ENCODE measurements around the gene C22orf42. TPM values are rescaled to one million over a fixed set of nuclear protein-coding genes. Genes with fewer than 3 reads are reported as not detected.
"Not testable (repeated sequence)": the region's sequence is repeated elsewhere in the genome, so short reads cannot be mapped to it uniquely, and the experiment has no call there.

The C22orf42 gene
- total RNA-seq, 1 donor from 2014 or later: not detected

GRCh38 chr22:32142600-32142999 lies 16.5 kb downstream of the C22orf42 start:
- Mint-ChIP-seq H3K27ac (ENCODE audit: unreplicated experiment) (no peak overlapping the region), H3K9me3 (ENCODE audit: unreplicated experiment) (peaks cover 2% of the 10 kb centered on the region), H3K4me1 (ENCODE audit: low read depth, unreplicated experiment) (no peaks in the 10 kb centered on the region), H3K36me3 (ENCODE audit: low read depth, unreplicated experiment) (no peaks in the 10 kb centered on the region), H3K27me3 (ENCODE audit: low read depth, unreplicated experiment) (peaks cover 18% of the 10 kb centered on the region), H3K4me3 (ENCODE audit: unreplicated experiment) (no peak overlapping the region)
- Histone ChIP-seq H3K79me2 (ENCODE audit: insufficient read depth, low read length) (no peaks in the 10 kb centered on the region), H3K27me3 (ENCODE audit: insufficient read depth, low read length) (peaks cover 7% of the 10 kb centered on the region), H3K4me2 (ENCODE audit: low read length) (no peak overlapping the region), H3K9ac (ENCODE audit: low read length) (no peak overlapping the region), H3K4me1 (ENCODE audit: insufficient read depth, low read length) (no peaks in the 10 kb centered on the region), H3K36me3 (ENCODE audit: insufficient read depth, low read length) (no peaks in the 10 kb centered on the region), H3K27ac (ENCODE audit: low read depth, low read length) (no peak overlapping the region), H4K20me1 (ENCODE audit: insufficient read depth, low read length) (no peaks in the 10 kb centered on the region), H3K4me3 (ENCODE audit: insufficient read depth, low read depth, low read length) (no peak overlapping the region), H2AFZ (ENCODE audit: low read depth, low read length) (no peak overlapping the region), H3K9me3 (ENCODE audit: insufficient read depth, low read depth, low read length) (no peaks in the 10 kb centered on the region)
- no peak for DNase-seq (ENCODE audit: low read depth)
- no peak for FAIRE-seq
- TF ChIP-seq CTCF (IDR thresholded peaks at IDR 0.05; ENCODE audit: insufficient read depth, low read depth, low read length) (no peak), EZH2 (IDR thresholded peaks at IDR 0.05; ENCODE audit: insufficient read depth, low read length) (no peak)

GRCh38 chr22:32140688-32141087 lies 18.4 kb downstream of the C22orf42 start:
- not testable (repeated sequence) for H3K27ac ChIP-seq (ENCODE audit: low read depth, low read length); H3K36me3 Mint-ChIP-seq (ENCODE audit: low read depth, unreplicated experiment); H3K36me3 ChIP-seq (ENCODE audit: insufficient read depth, low read length); FAIRE-seq; H4K20me1 ChIP-seq (ENCODE audit: insufficient read depth, low read length); H3K4me2 ChIP-seq (ENCODE audit: low read length); H3K9me3 ChIP-seq (ENCODE audit: insufficient read depth, low read depth, low read length); H3K27ac Mint-ChIP-seq (ENCODE audit: unreplicated experiment); H3K27me3 ChIP-seq (ENCODE audit: insufficient read depth, low read length); H3K9ac ChIP-seq (ENCODE audit: low read length); H2AFZ ChIP-seq (ENCODE audit: low read depth, low read length); H3K79me2 ChIP-seq (ENCODE audit: insufficient read depth, low read length); H3K4me1 ChIP-seq (ENCODE audit: insufficient read depth, low read length); H3K4me3 Mint-ChIP-seq (ENCODE audit: unreplicated experiment); H3K9me3 Mint-ChIP-seq (ENCODE audit: unreplicated experiment); DNase-seq (ENCODE audit: low read depth); H3K4me3 ChIP-seq (ENCODE audit: insufficient read depth, low read depth, low read length)
- Mint-ChIP-seq H3K4me1 (ENCODE audit: low read depth, unreplicated experiment) (peaks cover 10% of the 10 kb centered on the region), H3K27me3 (ENCODE audit: low read depth, unreplicated experiment) (peaks cover 18% of the 10 kb centered on the region)

GRCh38 chr22:32138576-32138975 lies 20.5 kb downstream of the C22orf42 start:
- H3K36me3 Mint-ChIP-seq (ENCODE audit: low read depth, unreplicated experiment); H3K4me3 ChIP-seq (ENCODE audit: insufficient read depth, low read depth, low read length); H3K4me2 ChIP-seq (ENCODE audit: low read length); H3K27ac ChIP-seq (ENCODE audit: low read depth, low read length); H3K9me3 ChIP-seq (ENCODE audit: insufficient read depth, low read depth, low read length); H4K20me1 ChIP-seq (ENCODE audit: insufficient read depth, low read length); FAIRE-seq; H3K36me3 ChIP-seq (ENCODE audit: insufficient read depth, low read length); H3K79me2 ChIP-seq (ENCODE audit: insufficient read depth, low read length); H3K27ac Mint-ChIP-seq (ENCODE audit: unreplicated experiment); H3K9ac ChIP-seq (ENCODE audit: low read length); H3K4me1 ChIP-seq (ENCODE audit: insufficient read depth, low read length); DNase-seq (ENCODE audit: low read depth); H3K4me3 Mint-ChIP-seq (ENCODE audit: unreplicated experiment); H2AFZ ChIP-seq (ENCODE audit: low read depth, low read length); H3K9me3 Mint-ChIP-seq (ENCODE audit: unreplicated experiment); H3K27me3 ChIP-seq (ENCODE audit: insufficient read depth, low read length): not testable (repeated sequence)
- H3K4me1 Mint-ChIP-seq (ENCODE audit: low read depth, unreplicated experiment): peaks cover 10% of the 10 kb centered on the region
- H3K27me3 Mint-ChIP-seq (ENCODE audit: low read depth, unreplicated experiment): peaks cover 24% of the 10 kb centered on the region

GRCh38 chr22:32137731-32138324 lies 21.3 kb downstream of the C22orf42 start:
- H2AFZ ChIP-seq (ENCODE audit: low read depth, low read length); H3K9ac ChIP-seq (ENCODE audit: low read length); H3K27ac Mint-ChIP-seq (ENCODE audit: unreplicated experiment); DNase-seq (ENCODE audit: low read depth); H3K4me3 Mint-ChIP-seq (ENCODE audit: unreplicated experiment); H4K20me1 ChIP-seq (ENCODE audit: insufficient read depth, low read length); H3K9me3 Mint-ChIP-seq (ENCODE audit: unreplicated experiment); H3K36me3 Mint-ChIP-seq (ENCODE audit: low read depth, unreplicated experiment); H3K9me3 ChIP-seq (ENCODE audit: insufficient read depth, low read depth, low read length); H3K79me2 ChIP-seq (ENCODE audit: insufficient read depth, low read length); H3K4me1 ChIP-seq (ENCODE audit: insufficient read depth, low read length); H3K27ac ChIP-seq (ENCODE audit: low read depth, low read length); FAIRE-seq; H3K36me3 ChIP-seq (ENCODE audit: insufficient read depth, low read length); H3K4me3 ChIP-seq (ENCODE audit: insufficient read depth, low read depth, low read length); H3K27me3 ChIP-seq (ENCODE audit: insufficient read depth, low read length); H3K4me2 ChIP-seq (ENCODE audit: low read length): not testable (repeated sequence)
- peaks cover 10% of the 10 kb centered on the region for H3K4me1 Mint-ChIP-seq (ENCODE audit: low read depth, unreplicated experiment)
- peaks cover 22% of the 10 kb centered on the region for H3K27me3 Mint-ChIP-seq (ENCODE audit: low read depth, unreplicated experiment)

GRCh38 chr22:32136881-32137280 lies 22.2 kb downstream of the C22orf42 start:
- H3K36me3 Mint-ChIP-seq (ENCODE audit: low read depth, unreplicated experiment); H3K27ac ChIP-seq (ENCODE audit: low read depth, low read length); H3K4me3 ChIP-seq (ENCODE audit: insufficient read depth, low read depth, low read length); H3K36me3 ChIP-seq (ENCODE audit: insufficient read depth, low read length); H3K79me2 ChIP-seq (ENCODE audit: insufficient read depth, low read length); FAIRE-seq; H3K9me3 Mint-ChIP-seq (ENCODE audit: unreplicated experiment); H2AFZ ChIP-seq (ENCODE audit: low read depth, low read length); H3K27me3 ChIP-seq (ENCODE audit: insufficient read depth, low read length); H3K4me3 Mint-ChIP-seq (ENCODE audit: unreplicated experiment); H3K4me1 ChIP-seq (ENCODE audit: insufficient read depth, low read length); H3K4me2 ChIP-seq (ENCODE audit: low read length); H4K20me1 ChIP-seq (ENCODE audit: insufficient read depth, low read length); H3K27ac Mint-ChIP-seq (ENCODE audit: unreplicated experiment); DNase-seq (ENCODE audit: low read depth); H3K9ac ChIP-seq (ENCODE audit: low read length); H3K9me3 ChIP-seq (ENCODE audit: insufficient read depth, low read depth, low read length): not testable (repeated sequence)
- peaks cover 15% of the 10 kb centered on the region for H3K27me3 Mint-ChIP-seq (ENCODE audit: low read depth, unreplicated experiment)
- peaks cover 10% of the 10 kb centered on the region for H3K4me1 Mint-ChIP-seq (ENCODE audit: low read depth, unreplicated experiment)

Measured in astrocyte (in vitro differentiated cells and primary cell).